ENCODE measurements around the gene TMEM179B.

DNA sequence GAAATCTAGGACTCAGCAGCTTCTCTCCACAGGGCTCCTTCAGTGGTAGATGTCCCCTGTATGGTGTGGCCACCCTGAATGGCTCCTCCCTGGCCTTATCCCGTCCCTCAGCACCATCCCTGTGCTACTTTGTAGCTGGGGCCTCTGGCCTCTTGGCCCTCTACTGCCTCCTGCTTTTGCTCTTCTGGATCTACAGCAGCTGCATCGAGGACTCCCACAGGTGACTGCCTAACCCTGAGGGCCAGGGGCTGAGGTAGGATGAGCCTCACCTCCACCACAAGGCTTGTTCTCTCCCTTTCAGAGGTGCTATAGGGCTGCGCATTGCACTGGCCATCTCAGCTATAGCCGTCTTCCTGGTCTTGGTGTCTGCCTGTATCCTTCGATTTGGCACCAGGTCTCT, 1.8 kb downstream of the TMEM179B start:
- TF ChIP-seq, protein P1, sequence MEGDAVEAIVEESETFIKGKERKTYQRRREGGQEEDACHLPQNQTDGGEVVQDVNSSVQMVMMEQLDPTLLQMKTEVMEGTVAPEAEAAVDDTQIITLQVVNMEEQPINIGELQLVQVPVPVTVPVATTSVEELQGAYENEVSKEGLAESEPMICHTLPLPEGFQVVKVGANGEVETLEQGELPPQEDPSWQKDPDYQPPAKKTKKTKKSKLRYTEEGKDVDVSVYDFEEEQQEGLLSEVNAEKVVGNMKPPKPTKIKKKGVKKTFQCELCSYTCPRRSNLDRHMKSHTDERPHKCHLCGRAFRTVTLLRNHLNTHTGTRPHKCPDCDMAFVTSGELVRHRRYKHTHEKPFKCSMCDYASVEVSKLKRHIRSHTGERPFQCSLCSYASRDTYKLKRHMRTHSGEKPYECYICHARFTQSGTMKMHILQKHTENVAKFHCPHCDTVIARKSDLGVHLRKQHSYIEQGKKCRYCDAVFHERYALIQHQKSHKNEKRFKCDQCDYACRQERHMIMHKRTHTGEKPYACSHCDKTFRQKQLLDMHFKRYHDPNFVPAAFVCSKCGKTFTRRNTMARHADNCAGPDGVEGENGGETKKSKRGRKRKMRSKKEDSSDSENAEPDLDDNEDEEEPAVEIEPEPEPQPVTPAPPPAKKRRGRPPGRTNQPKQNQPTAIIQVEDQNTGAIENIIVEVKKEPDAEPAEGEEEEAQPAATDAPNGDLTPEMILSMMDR (IDR thresholded peaks at IDR 0.05 in 2 of 3, conservative IDR thresholded peaks at IDR 0.05 in 1 of 3; ENCODE audit: borderline replicate concordance in 1 of 3, insufficient read depth in 1 of 3, low read depth in 2 of 3, low read length in 2 of 3) = peak in 2 of 3 experiments; percentile 15 to 38; a peak in 2 of 6 replicates
- no peak for TF ChIP-seq SRF (IDR thresholded peaks at IDR 0.05; ENCODE audit: low read depth)
- TF ChIP-seq EZH2 (IDR thresholded peaks at IDR 0.05) = no peak
- TF ChIP-seq YY1 (IDR thresholded peaks at IDR 0.05; ENCODE audit: extremely low read depth, insufficient replicate concordance, low read depth, low read length) = no peak
- TF ChIP-seq ZNF274 (IDR thresholded peaks at IDR 0.05; ENCODE audit: low read depth, low read length) = no peak
- TF ChIP-seq, protein P2, sequence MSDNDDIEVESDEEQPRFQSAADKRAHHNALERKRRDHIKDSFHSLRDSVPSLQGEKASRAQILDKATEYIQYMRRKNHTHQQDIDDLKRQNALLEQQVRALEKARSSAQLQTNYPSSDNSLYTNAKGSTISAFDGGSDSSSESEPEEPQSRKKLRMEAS (IDR thresholded peaks at IDR 0.05) = no peak
- TF ChIP-seq JUND (IDR thresholded peaks at IDR 0.05) = no peak
- TF ChIP-seq CBX3 (IDR thresholded peaks at IDR 0.05; ENCODE audit: low read depth) = no peak
